Ovary (tissue), 9 donors: ENCODE results near the gene CSMD2. TPM values are rescaled to one million over a fixed set of nuclear protein-coding genes. Genes with fewer than 3 reads are reported as not detected.
"Not testable (repeated sequence)": the region's sequence is repeated elsewhere in the genome, so short reads cannot be mapped to it uniquely, and the experiment has no call there.

Experiments used
- DNase-seq, 5 donors: peaks; one replicate each; pipeline ENCODE4 v3.0.0-alpha.2; 2019 to 2020
- H3K27ac ChIP-seq, 2 donors: fragments of 200-600 bp; one replicate each; pipeline versions ENCODE4 v1.5.1 to v1.8.0; 2019 to 2022
- H3K27me3 ChIP-seq: fragments of 200-600 bp; one replicate; pipeline ENCODE4 v1.8.0; 2022
- H3K36me3 ChIP-seq: fragments of 200-600 bp; sonication (generic); one replicate; pipeline ENCODE4 v1.5.1; 2019
- H3K4me1 ChIP-seq: one replicate; pipeline ENCODE4 v1.8.1; 2013; ENCODE audit warnings: mild to moderate bottlenecking, moderate library complexity; ENCODE audit not compliant: insufficient read depth
- H3K4me3 ChIP-seq: fragments of 200-600 bp; sonication (generic); one replicate; pipeline ENCODE4 v1.5.1; 2017
- H3K9me3 ChIP-seq, 2 donors: fragments of 200-600 bp in 1 of 2; sonication (generic) in 1 of 2; one replicate each; pipeline versions ENCODE4 v1.5.1 to v1.8.1; 2013 to 2019; ENCODE audit warnings: mild to moderate bottlenecking in 1 of 2, moderate library complexity in 1 of 2
- CTCF ChIP-seq, 3 donors: fragments of 450-650 bp in 2 of 3; fragments of 200-600 bp in 1 of 3; IDR thresholded peaks; one replicate each; pipeline versions ENCODE4 v1.5.1 to v1.8.0; 2016 to 2022; ENCODE audit warnings: antibody characterized with exemption in 3 of 3, mild to moderate bottlenecking in 1 of 3
- EP300 ChIP-seq: sonication (generic); formaldehyde crosslinking; IDR thresholded peaks from one replicate; pipeline ENCODE4 v1.6.1; 2017; ENCODE audit warnings: antibody characterized with exemption
- POLR2A ChIP-seq: fragments of 450-650 bp; IDR thresholded peaks from one replicate; pipeline ENCODE4 v1.6.1; 2017; ENCODE audit warnings: antibody characterized with exemption, mild to moderate bottlenecking, moderate library complexity
- WGBS, 3 donors: extraction: QIAGEN DNeasy Blood & Tissue Kit in 1 of 3; methylation state at CpG; one replicate each; pipeline versions ENCODE4 v1.1.5 to v1.1.7; 2013 to 2017; 5-methylcytosine and 5-hydroxymethylcytosine counted together
- intact Hi-C, 4 donors: fragments of 100-400 bp; cut with DNase I; formaldehyde crosslinking; loops; one replicate each; pipeline versions ENCODE4 v1.11.0 to v1.15.1; 2022 to 2023
- polyA plus RNA-seq, 2 donors: library from polyadenylated mRNA; stranded (reverse); fragments of 200-250 nt in 1 of 2; fragments of 350-450 nt in 1 of 2; fragmentation: Illumina TruSeq in 1 of 2; extraction: RNeasy Lipid Tissue Mini Kit (QIAGEN cat#74804) in 1 of 2; gene quantifications; one replicate each; pipeline ENCODE4 v1.2.3, GENCODE V29; 2013 to 2014
- total RNA-seq, 7 donors: library from RNA; depleted of rRNA in 2 of 7; stranded (reverse); fragments of >200 nt in 2 of 7; fragmentation: NEBNext Ultra II Directional in 3 of 7; extraction: Animal tissue kit (Norgen Biotek cat#: 25700) in 3 of 7; gene quantifications; one replicate each; pipeline versions ENCODE4 v1.1.0 to v1.2.4, GENCODE V29; 2016 to 2023
- donor health status: DM: no; HTN: no; CAD: no; lungs with moderate emphysema.
- donor health status: DM: no; HTN: no; CAD: no.
- donor health status: Bipolar disorder and iron deficiency.
- donor health status: DM: yes; HTN: yes; CAD: no.
- donor health status: DM: no; HTN: no; CAD: no.
- donor health status: DM: yes; HTN: yes; CAD: no.

CSMD2 gene
- total and polyA plus RNA-seq, 9 donors, result 0.04 to 1.6 (median 0.18) TPM; not detected in 3

DNA sequence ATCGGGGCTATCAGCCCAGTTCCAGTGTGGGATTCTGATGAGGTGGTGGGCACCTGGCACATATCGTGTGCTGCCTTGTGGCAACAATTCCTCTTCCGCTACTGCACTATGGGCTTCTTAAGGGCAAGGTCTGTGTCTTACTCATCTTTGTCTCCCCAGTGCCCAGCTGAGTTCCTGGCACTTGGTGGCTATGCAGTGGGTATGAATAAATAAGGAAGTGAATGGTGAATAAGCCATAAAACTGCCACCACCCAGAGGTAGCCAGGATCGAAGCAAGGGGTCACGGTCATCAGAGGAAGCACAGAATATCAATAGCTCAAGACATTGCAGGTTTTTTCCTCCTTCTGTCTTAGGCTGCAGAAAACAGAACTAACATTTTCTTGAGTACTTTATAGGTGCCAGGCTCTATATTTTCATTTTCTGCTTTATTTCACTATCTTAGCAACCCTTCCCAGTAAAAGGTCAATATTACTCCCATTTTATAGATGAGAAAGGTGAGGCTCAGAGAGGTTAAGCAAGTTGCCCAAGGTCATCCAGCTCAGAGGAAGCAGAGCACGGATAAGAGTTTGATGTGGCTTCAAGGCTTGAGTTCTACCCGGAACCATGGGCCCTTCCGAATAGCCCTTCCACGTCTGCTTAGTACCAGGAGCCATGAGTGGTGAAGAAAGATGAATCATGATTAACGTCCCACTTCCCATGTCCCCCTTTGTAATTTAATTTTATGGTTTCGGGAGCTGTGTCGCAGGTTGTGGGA lies 21.9 kb upstream of the CSMD2 start:
- Histone ChIP-seq H3K9me3 (no peaks in the 10 kb centered on the region), H3K27me3 (no peaks in the 10 kb centered on the region), H3K27ac (no peak overlapping the region), H3K4me3 (no peak overlapping the region), H3K36me3 (no peaks in the 10 kb centered on the region), H3K4me1 (no peaks in the 10 kb centered on the region)
- TF ChIP-seq POLR2A, result no peak
- no peak for TF ChIP-seq EP300
- TF ChIP-seq CTCF (IDR thresholded peaks at IDR 0.05), result no peak
- intact Hi-C loops, result no loop called here
- DNase-seq, result no peak
- 75 to 77% (median 77%) methylated on average over 12 of the region's 12 CpGs for WGBS, 3 donors

DNA sequence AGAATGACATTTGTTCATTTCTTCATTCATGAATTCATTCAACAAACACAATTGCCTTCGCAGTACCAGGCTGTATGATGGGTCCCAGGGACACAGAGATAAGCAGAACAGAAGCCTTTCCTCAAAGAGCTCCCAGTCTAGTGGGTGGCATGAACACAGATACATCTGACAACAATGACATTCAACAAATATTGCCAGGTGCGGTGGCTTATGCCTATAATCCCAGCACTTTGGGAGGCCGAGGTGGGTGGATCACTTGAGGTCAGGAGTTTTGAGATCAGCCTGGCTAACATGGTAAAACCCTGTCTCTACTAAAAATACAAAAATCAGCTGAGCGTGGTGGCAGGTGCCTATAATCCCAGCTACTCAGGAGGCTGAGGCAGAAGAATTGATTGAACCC lies 18.4 kb upstream of the CSMD2 start:
- H3K4me3 ChIP-seq, DNase-seq, H3K27me3 ChIP-seq, H3K4me1 ChIP-seq, intact Hi-C loops, H3K9me3 ChIP-seq, H3K36me3 ChIP-seq, H3K27ac ChIP-seq: not testable (repeated sequence)
- 83 to 88% (median 86%) methylated on average over 4 of the region's 4 CpGs for WGBS, 3 donors

- no peak overlapping the region for H3K27ac ChIP-seq
- H3K4me1 ChIP-seq, result no peaks in the 10 kb centered on the region
- no peaks in the 10 kb centered on the region for H3K36me3 ChIP-seq
- 28 to 39% (median 34%) methylated on average over 2 of the region's 2 CpGs for WGBS, 3 donors
- DNase-seq, result no peak
- no peak overlapping the region for H3K4me3 ChIP-seq
- intact Hi-C loops, result no loop called here
- peaks cover 0 to 9% of the 10 kb centered on the region in 2 donors for H3K9me3 ChIP-seq
- H3K27me3 ChIP-seq, result no peaks in the 10 kb centered on the region
- TF ChIP-seq EP300 (no peak), CTCF (IDR thresholded peaks at IDR 0.05) (no peak), POLR2A (no peak)
These were observed 13.0 kb upstream of the CSMD2 start for GRCh38 chr1:34178072-34178471.

DNA sequence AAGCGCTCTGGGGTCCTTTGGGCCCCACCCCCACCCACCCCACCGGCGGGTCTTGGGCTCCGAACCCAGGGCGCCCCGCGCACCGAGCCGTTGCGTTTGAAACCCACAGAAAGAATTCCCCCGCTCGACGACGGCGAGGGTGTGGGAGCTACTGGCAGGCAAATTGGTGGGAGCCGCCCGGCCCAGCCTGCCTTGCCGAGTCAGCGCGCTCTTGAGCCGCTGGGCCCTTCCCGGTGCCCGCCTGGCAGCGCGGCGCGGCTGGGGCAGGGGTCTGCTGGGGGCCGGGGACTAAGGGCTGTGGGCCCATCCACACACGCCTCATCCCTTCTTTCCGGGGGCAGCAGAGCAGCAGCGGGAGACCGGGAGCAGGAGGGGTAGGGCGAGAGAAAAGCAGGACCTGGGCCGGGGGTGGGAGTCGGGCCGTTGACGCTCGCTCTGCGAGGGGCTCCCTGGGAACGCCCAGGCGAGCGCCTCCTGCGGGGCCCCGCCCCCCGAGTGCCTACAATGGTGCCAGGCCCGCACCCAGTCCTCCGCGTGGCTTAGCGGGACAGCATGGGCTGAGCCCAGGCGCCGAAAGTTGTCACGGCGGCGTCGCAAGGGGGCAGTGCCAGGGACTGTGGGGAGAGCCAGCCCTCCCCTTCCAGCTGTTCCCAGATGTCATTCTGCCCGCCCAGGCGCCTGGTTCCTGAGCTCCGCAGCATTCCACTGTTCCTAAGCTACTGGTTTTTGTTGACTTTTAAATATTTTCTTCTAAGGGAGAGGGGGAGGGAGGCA lies 12.0 kb upstream of the CSMD2 start, which contains the start of gene C1orf94:
TSS of gene C1orf94 (plus strand) at position 78 of the 774 bp plus-strand sequence. CDS start 883 bp downstream, outside the sequence.
- no peak for DNase-seq
- no peak within 1 kb of the TSS for H3K27ac ChIP-seq
- WGBS, 3 donors, result 3 to 4% (median 3%) methylated on average over 44 to 58 of the region's 58 CpGs
- H3K9me3 ChIP-seq, result peaks cover 0 to 9% of the 10 kb centered on the region in 2 donors
- H3K36me3 ChIP-seq, result no peaks in the 10 kb centered on the region
- TF ChIP-seq POLR2A (no peak), EP300 (no peak), CTCF (IDR thresholded peaks at IDR 0.05) (no peak)
- intact Hi-C loops, result no loop called here
- H3K27me3 ChIP-seq, result no peaks in the 10 kb centered on the region
- no peaks in the 10 kb centered on the region for H3K4me1 ChIP-seq
- no peak within 1 kb of the TSS for H3K4me3 ChIP-seq

DNA sequence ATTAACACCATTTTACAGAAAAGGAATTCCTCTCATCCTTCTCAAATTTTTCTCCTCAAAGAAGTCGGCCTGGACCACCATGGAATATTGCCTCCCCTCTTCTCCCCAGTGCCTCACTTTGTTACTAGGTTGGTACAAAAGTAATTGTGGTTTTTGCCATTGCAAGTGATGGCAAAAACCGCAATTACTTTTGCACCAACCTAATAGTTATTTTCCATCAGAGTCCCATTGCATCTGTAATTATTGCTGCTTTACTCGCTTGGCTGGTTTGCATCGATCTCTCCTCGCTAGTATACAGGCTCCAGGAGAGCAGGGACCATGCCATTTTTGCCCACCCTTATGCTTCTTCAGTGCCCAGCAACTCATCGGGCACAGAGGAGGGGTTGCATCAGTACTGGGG lies 10.7 kb upstream of the CSMD2 start:
- H3K27me3 ChIP-seq, result no peaks in the 10 kb centered on the region
- 84 to 90% (median 88%) methylated on average over 6 of the region's 6 CpGs for WGBS, 3 donors

More for the DNA sequence above, 10.7 kb upstream of the CSMD2 start:
- intact Hi-C loops, result no loop called here
- no peak for DNase-seq
- no peak overlapping the region for H3K27ac ChIP-seq
- peaks cover 0 to 9% of the 10 kb centered on the region in 2 donors for H3K9me3 ChIP-seq
- no peaks in the 10 kb centered on the region for H3K36me3 ChIP-seq
- no peaks in the 10 kb centered on the region for H3K4me1 ChIP-seq
- TF ChIP-seq CTCF (IDR thresholded peaks at IDR 0.05) (no peak), EP300 (no peak), POLR2A (no peak)
- no peak overlapping the region for H3K4me3 ChIP-seq
